ENCODE measurements around the gene FALEC.

DNA sequence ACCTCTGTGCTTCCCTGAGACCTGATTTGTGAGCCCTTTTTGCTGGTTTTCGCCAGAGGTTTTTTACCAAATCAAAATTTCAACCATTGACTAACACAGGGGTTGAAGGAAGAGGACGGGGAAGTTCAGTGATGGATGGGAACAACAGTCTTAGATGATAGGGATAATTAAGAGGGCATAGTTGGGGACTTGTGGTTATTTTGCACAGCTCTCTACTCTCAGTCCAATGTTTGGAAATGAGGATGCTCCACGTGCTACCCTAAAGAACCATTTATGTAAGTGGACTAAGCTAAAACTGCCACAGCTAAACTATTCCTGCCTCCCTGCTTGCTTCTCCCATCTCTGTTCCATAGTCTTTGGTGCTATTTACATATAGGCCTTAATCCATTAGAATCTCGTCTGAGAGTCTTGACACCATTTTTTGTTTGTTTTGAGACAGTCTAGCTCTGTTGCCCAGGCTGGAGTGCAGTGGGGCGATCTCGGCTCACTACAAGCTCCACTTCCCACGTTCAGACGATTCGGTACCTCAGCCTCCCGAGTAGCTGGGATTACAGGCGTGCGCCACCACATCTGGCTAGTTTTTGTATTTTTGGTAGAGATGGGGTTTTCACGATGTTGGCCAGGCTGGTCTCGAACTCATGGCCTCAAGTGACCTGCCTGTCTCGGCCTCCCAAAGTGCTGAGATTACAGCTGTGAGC lies 64.5 kb downstream of the FALEC start:
- TF ChIP-seq, protein P1, sequence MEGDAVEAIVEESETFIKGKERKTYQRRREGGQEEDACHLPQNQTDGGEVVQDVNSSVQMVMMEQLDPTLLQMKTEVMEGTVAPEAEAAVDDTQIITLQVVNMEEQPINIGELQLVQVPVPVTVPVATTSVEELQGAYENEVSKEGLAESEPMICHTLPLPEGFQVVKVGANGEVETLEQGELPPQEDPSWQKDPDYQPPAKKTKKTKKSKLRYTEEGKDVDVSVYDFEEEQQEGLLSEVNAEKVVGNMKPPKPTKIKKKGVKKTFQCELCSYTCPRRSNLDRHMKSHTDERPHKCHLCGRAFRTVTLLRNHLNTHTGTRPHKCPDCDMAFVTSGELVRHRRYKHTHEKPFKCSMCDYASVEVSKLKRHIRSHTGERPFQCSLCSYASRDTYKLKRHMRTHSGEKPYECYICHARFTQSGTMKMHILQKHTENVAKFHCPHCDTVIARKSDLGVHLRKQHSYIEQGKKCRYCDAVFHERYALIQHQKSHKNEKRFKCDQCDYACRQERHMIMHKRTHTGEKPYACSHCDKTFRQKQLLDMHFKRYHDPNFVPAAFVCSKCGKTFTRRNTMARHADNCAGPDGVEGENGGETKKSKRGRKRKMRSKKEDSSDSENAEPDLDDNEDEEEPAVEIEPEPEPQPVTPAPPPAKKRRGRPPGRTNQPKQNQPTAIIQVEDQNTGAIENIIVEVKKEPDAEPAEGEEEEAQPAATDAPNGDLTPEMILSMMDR (IDR thresholded peaks at IDR 0.05), result no peak
- TF ChIP-seq POLR2AphosphoS5 (IDR thresholded peaks at IDR 0.05; ENCODE audit: low read depth, low read length), result no peak
- TF ChIP-seq, protein P2, sequence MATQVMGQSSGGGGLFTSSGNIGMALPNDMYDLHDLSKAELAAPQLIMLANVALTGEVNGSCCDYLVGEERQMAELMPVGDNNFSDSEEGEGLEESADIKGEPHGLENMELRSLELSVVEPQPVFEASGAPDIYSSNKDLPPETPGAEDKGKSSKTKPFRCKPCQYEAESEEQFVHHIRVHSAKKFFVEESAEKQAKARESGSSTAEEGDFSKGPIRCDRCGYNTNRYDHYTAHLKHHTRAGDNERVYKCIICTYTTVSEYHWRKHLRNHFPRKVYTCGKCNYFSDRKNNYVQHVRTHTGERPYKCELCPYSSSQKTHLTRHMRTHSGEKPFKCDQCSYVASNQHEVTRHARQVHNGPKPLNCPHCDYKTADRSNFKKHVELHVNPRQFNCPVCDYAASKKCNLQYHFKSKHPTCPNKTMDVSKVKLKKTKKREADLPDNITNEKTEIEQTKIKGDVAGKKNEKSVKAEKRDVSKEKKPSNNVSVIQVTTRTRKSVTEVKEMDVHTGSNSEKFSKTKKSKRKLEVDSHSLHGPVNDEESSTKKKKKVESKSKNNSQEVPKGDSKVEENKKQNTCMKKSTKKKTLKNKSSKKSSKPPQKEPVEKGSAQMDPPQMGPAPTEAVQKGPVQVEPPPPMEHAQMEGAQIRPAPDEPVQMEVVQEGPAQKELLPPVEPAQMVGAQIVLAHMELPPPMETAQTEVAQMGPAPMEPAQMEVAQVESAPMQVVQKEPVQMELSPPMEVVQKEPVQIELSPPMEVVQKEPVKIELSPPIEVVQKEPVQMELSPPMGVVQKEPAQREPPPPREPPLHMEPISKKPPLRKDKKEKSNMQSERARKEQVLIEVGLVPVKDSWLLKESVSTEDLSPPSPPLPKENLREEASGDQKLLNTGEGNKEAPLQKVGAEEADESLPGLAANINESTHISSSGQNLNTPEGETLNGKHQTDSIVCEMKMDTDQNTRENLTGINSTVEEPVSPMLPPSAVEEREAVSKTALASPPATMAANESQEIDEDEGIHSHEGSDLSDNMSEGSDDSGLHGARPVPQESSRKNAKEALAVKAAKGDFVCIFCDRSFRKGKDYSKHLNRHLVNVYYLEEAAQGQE (IDR thresholded peaks at IDR 0.05; ENCODE audit: insufficient read depth in 1 of 2, low read depth in 2 of 2, low read length in 1 of 2), result no peak
- no peak for TF ChIP-seq SIN3A (IDR thresholded peaks at IDR 0.05; ENCODE audit: borderline replicate concordance, insufficient read depth, low read depth, low read length)
